WI38 (cell line): ENCODE results near the gene ZBTB7C.

Source experiments
- H3K4me3 ChIP-seq: 2 replicates; pipeline ENCODE4 v1.5.1; 2011; ENCODE audit warnings: low read depth, mild to moderate bottlenecking, control low read depth, low read length
- TF ChIP-seq, protein P1 (sequence below): IDR thresholded peaks from 2 replicates; pipeline ENCODE4 v1.5.1; 2012; ENCODE audit warnings: low read depth, mild to moderate bottlenecking, control low read depth, low read length

Gene ZBTB7C

DNA sequence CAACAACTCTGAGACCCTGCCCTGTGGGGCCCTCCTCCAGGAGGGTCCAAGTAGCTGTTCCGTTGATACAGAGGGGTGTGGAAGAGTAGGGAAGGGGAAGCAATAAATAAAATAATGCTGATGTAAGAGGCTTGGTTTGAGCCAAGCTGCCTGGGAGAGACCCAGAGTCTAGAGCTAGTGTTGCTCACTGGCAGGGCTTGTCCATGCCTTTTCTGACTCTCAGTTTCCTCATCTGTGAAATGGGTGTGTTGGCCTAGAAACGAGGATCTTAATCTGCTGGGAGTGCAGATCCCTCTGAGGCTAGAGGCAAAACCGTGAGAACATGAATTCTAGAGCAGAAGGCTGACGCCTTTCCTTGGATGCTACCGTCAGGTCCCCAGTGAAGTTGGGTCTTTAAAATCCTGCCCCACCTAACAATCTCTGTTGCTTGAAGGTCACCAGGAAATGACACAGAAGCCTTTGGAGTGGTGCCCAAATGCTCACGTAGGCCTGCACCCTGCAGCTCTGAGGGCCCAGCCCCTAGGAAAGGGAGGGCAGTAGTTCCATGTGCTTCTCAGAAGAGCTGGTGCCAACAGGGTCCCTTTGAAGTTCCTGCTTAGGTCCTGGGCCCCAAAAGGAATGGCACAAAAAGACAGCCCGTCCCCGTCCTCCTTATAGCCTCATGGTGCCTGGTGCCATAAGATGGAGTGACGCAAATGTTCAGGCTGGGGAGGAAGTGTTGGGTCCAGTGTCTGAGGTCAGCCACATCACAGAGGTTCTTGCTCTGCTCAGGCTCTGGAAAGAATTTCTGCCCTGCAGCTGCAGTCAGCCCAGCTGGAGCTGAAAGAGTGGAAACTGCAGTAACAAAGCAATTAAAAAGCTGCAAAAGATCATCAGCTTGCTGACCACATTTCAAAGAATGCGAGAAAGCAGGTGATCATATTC, 405.5 kb downstream of the ZBTB7C start:
- no peak overlapping the region for H3K4me3 ChIP-seq
- TF ChIP-seq, protein P1, sequence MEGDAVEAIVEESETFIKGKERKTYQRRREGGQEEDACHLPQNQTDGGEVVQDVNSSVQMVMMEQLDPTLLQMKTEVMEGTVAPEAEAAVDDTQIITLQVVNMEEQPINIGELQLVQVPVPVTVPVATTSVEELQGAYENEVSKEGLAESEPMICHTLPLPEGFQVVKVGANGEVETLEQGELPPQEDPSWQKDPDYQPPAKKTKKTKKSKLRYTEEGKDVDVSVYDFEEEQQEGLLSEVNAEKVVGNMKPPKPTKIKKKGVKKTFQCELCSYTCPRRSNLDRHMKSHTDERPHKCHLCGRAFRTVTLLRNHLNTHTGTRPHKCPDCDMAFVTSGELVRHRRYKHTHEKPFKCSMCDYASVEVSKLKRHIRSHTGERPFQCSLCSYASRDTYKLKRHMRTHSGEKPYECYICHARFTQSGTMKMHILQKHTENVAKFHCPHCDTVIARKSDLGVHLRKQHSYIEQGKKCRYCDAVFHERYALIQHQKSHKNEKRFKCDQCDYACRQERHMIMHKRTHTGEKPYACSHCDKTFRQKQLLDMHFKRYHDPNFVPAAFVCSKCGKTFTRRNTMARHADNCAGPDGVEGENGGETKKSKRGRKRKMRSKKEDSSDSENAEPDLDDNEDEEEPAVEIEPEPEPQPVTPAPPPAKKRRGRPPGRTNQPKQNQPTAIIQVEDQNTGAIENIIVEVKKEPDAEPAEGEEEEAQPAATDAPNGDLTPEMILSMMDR = no peak

DNA sequence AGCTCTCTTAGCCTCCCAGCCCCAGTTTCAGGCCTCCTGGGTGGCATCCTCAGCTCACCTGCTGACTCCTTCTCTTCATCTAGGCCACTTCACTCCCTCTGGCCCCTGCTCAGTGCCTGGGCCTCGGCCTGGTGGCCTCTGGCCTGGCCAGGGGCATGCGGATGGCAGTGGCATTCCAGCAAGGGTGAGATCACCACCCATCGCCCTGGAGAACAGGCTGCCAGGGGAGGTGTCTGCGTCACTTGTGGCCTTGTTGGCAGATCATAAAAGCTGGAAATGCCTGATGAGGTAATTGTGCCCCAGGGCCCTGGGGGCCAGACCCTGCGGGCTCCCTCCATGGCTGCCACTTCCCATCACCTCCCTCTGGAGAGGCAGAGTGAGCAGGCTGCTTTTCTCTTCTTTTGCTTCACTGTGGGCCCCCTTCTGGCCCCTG, 406.2 kb downstream of the ZBTB7C start:
- H3K4me3 ChIP-seq = no peak overlapping the region
- TF ChIP-seq, protein P1 = no peak

DNA sequence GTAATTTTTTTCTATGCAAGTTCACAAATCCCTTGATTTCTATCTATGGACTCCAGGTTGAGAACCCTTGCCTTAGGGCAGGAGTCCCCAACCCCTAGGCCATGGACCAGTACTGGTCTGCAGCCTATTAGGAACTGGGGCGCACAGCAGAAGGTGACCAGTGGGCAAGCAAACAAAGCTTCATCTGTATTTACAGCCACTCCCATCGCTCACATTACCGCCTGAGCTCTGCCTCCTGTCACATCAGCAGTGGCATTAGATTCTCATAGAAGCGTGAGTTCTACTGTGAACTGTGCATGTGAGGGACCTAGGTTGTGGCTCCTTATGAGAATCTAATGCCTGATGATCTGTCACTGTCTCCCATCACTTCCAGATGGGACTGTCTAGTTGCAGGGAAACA, 408.5 kb downstream of the ZBTB7C start:
- TF ChIP-seq, protein P1 = no peak
- no peak overlapping the region for H3K4me3 ChIP-seq

DNA sequence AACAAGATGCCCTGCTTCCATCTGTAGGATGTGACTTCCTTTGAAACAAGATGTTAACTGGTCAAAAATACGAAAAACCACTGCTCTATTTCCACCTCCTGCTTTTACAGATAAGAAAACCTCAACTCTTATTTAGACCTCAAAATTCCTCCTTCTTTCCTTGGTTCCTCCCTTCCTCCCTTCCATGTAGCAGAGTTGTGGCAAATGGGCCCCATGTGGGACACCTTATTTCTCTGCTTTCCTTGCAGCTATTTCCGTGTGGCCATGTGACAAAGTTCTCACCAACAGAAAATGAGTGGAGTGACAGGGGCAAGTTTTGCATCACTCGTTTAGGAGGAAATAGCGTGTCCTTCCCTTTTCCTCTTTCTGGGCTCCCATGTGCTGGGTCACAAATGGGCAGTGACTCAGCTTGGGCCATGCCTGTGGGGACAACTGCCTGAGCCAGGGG, 409.4 kb downstream of the ZBTB7C start:
- no peak overlapping the region for H3K4me3 ChIP-seq
- TF ChIP-seq, protein P1 = no peak

DNA sequence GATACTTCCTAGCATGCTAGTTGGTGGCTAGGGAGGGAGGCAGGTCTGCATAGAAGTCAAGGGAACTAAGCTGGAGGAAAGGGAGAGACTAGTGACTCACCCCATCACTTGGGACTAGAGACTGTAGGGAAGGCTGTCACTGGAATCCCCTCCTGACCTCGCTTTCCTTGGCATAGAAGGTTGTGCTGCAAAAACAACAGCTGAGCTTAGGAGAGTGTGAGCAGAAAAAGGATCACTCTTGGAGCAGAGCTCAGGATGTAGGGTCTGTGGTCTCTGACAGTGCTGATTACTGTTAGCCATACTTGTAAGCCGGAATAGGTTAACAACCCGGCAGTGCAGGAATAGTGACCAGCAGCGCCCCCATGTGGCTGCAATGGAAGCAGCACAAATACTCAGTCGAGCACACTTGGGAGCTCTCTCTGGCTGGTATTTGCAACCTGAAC, 411.8 kb downstream of the ZBTB7C start:
- TF ChIP-seq, protein P1 = peak; percentile 20; the same call in 1 of the 2 replicates
- H3K4me3 ChIP-seq = no peak overlapping the region

DNA sequence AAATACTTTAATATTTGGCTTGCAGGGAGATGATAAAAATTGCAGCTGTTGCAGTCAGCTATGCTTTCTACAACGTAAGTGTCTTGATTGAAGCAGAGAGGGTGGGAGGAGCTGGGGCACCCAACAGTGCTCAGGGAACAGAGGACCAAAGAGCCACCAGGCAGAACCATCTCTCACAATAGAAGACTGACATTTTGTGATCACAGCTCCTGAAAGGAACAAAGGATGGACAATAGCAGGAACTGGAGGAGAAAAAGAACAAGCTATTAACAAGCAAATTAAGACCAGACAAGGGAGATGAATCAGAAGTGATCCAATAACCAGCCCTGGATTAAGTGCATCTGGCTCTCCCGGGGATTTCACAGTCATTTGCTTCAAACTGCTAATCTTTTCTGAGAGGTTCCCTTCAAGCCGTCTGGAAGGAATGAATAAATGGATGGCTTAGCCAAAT, 413.1 kb downstream of the ZBTB7C start:
- TF ChIP-seq, protein P1 = no peak
- no peak overlapping the region for H3K4me3 ChIP-seq

DNA sequence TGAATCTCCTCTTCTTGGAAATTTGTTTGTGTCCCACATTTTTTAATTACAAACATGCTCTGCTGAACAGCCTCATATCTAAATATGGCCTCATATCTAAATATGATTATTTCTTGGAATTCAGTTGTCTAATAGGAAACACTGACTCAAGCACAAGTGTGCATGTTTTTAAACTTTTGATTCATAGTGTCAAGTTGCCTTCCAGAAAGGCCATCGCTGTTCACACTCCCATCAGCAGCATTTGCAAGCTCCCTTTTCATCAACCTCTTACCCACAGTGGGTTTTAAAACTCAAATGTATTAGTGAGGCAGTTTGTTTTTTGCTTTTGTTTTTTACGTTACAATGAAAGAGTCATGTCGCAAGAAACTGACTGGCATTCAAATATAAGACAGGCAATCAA, 413.5 kb downstream of the ZBTB7C start:
- H3K4me3 ChIP-seq = no peak overlapping the region
- TF ChIP-seq, protein P1 = no peak
